Endometrial microvascular endothelial cells (primary cell): ENCODE results near the gene CDKN1A. TPM values are rescaled to one million over a fixed set of nuclear protein-coding genes. Genes with fewer than 3 reads are reported as not detected.

Experiments
- in situ Hi-C: cut with HindIII; loops from 2 replicates; pipeline ENCODE4 v1.10.0; 2017; ENCODE audit warnings: low sequenced_read_pairs, low pct_unique_long_range_greater_than_20kb; ENCODE audit errors: inconsistent ontology term
- total RNA-seq: library from RNA; depleted of rRNA; stranded (reverse); fragments of >200 nt; gene quantifications from one replicate; pipeline ENCODE4 v1.2.3, GENCODE V29; 2015; ENCODE audit errors: inconsistent ontology term

CDKN1A gene
- 307 TPM for total RNA-seq

GRCh38 chr6:36678488-36679042 is at the start of gene CDKN1A:
TSS of gene CDKN1A (plus strand) at chr6:36678714. CDS start at chr6:36684102, 5,388 bp downstream.
- in situ Hi-C loops: no loop called here

GRCh38 chr6:36629784-36630183 is 48.7 kb upstream of the CDKN1A start:
- in situ Hi-C loops: no loop called here

GRCh38 chr6:36631326-36632011 is 47.0 kb upstream of the CDKN1A start:
- in situ Hi-C loops: no loop called here

GRCh38 chr6:36633370-36633769 is 45.1 kb upstream of the CDKN1A start:
- in situ Hi-C loops: no loop called here

GRCh38 chr6:36633915-36634314 is 44.6 kb upstream of the CDKN1A start:
- in situ Hi-C loops: no loop called here

DNA sequence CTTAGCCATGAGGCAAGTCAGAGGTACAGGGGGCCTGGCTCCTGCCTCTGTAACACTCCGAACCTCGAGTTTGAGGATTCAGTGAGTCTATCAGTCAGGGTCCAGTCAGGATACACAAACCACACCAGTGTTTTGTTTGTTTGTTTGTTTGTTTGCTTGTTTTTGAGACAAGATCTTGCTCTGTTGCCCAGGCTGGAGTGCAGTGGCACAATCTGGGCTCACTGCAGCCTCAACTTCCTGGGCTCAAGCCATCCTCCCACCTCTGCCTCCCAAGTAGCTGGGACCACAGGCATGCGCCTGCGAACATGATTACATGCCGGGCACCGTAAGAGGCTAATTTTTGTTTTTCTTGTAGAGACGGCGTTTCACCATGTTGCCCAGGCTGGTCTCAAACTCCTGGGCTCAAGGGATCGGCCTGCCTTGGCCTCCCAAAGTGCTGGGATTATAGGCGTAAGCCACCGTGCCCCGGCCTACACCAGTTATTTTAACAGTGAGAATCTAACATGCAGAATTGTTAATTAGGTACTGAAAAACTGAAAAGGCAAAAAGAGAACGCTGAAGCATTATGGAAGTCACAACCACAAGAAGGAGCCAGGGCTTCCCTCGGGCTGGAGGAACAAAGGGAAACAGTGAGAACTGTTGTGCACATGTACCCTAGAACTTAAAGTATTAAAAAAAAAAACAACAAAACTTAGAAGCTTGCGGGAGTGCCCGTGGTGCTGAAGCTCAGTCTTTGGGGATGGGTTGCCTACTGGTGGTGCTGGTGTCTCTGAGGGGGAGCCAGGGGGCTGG is 44.0 kb upstream of the CDKN1A start:
- in situ Hi-C loops: no loop called here

DNA sequence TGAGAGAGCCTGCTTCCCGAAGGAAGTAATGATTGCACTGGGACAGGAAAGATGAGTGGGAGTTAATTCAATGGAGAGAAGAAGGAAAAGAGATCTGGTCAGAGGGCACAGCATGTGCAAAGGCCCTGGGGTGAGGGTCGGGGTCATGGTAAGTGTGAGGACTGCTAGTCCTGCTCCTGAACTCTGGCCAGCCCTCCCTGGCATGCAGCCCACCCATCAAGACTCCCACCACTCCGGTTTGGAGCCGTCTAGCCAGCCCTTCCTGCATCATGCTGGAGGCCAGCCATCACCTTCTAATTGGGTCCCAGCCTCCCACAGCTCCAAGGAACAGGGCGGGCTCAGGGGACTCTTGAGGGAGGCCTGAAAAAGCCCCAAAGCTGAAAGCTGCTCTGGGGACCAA is 42.2 kb upstream of the CDKN1A start:
- in situ Hi-C loops: no loop called here

- in situ Hi-C loops: no loop called here
These were observed 41.7 kb upstream of the CDKN1A start for GRCh38 chr6:36636687-36637418.

DNA sequence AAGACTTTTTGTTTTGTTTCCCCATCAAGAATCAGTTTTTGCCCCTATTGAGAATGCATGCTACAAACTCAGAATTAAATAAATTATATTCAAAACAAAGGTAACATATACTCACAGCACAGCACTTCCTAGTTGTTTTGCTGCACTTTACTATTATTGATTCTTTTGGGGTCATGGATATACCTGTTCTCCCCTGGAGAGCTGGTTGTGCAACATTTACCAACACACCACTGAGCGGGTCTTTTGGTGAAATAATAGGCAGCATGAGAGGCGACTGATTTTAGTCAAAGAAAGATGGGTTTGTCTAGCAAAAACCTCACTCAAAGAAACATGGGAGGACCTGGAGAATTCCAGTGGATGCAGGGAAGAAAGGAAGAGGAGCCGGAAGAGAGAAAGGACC is 39.9 kb upstream of the CDKN1A start:
- in situ Hi-C loops: no loop called here

GRCh38 chr6:36639171-36639808 is 39.2 kb upstream of the CDKN1A start:
- in situ Hi-C loops: no loop called here

GRCh38 chr6:36641543-36641942 is 37.0 kb upstream of the CDKN1A start:
- in situ Hi-C loops: no loop called here

- in situ Hi-C loops: no loop called here
These were observed 35.3 kb upstream of the CDKN1A start for GRCh38 chr6:36642913-36643817.

GRCh38 chr6:36643977-36644376 is 34.5 kb upstream of the CDKN1A start:
- in situ Hi-C loops: no loop called here

DNA sequence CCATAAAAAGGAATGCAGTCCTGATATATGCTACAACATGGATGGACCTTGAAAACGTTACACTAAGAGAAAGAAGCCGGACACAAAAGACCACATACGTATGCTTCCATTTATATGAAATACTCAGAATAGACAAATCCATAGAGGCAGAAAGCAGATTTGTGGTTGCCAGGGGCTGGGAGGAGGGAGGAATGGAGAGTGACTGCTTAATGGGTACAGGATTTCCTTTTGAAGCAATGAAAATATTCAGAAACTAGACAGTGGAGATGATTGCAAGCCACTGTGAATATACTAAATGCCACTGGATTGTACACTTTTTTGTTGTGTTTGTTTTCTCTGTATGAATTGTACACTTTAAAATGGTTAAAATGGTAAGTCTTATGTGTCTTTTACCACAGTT is 29.4 kb upstream of the CDKN1A start:
- in situ Hi-C loops: no loop called here

- in situ Hi-C loops: no loop called here
These were observed 28.6 kb upstream of the CDKN1A start for GRCh38 chr6:36649701-36650484.

- in situ Hi-C loops: no loop called here
These were observed 27.6 kb upstream of the CDKN1A start for GRCh38 chr6:36650848-36651478.
